OCI-LY3 (cell line): ENCODE data around the gene PSMD9.

ENCODE experiments used
- EZH2phosphoT487 ChIP-seq: fragments of 200-600 bp; shearing (Covaris generic); IDR thresholded peaks from 2 replicates; pipeline ENCODE4 v1.6.1; 2018; ENCODE audit warnings: antibody characterized with exemption, mixed run types, low read depth
- TF ChIP-seq, protein P1 (sequence below): fragments of 200-600, 300-600 bp; sonication (generic); IDR thresholded peaks from 2 replicates; pipeline ENCODE4 v1.5.1; 2014; ENCODE audit warnings: antibody characterized with exemption, low read length, low read depth

DNA sequence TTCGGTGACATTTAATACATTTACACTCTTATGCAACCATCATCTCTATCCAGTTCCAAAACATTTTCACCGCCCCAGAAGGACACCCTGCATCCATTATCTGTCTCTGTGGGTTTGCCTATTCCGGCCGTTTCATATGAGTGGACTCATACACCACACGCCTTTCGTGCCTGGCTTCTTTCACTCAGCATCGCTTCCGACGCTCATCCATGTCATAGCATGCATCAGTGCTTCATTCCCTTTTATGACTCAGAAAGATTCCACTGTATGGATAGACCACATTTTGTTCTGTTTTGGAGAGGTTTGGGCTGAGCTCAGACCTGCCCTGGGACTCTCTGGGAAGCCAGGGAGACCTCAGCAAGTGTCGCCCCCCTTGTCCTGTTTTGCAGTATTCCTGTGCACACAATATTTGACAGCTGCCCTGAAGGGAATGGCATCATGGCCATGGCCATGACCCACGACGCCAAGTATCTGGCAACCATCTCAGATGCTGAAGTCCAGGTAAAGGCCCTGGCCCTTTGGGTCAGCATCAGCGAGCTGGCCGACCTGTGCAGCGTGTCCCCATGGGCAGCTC lies 53.6 kb downstream of the PSMD9 start:
- TF ChIP-seq, protein P1, sequence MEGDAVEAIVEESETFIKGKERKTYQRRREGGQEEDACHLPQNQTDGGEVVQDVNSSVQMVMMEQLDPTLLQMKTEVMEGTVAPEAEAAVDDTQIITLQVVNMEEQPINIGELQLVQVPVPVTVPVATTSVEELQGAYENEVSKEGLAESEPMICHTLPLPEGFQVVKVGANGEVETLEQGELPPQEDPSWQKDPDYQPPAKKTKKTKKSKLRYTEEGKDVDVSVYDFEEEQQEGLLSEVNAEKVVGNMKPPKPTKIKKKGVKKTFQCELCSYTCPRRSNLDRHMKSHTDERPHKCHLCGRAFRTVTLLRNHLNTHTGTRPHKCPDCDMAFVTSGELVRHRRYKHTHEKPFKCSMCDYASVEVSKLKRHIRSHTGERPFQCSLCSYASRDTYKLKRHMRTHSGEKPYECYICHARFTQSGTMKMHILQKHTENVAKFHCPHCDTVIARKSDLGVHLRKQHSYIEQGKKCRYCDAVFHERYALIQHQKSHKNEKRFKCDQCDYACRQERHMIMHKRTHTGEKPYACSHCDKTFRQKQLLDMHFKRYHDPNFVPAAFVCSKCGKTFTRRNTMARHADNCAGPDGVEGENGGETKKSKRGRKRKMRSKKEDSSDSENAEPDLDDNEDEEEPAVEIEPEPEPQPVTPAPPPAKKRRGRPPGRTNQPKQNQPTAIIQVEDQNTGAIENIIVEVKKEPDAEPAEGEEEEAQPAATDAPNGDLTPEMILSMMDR = no peak
- TF ChIP-seq EZH2phosphoT487 = no peak
